GM12873 (cell line): ENCODE measurements around the gene GFM2.

ENCODE experiments used
- CTCF ChIP-seq: IDR thresholded peaks from 2 replicates; pipeline ENCODE4 v1.5.1; 2012; ENCODE audit warnings: low read depth, mild to moderate bottlenecking, moderate library complexity, low read length, control low read depth; ENCODE audit not compliant: insufficient read depth; ENCODE audit errors: missing control alignments

GFM2 gene

GRCh38 chr5:74693191-74693590 lies 73.7 kb downstream of the GFM2 start:
- TF ChIP-seq CTCF, result no peak

GRCh38 chr5:74686962-74687751 lies 79.8 kb downstream of the GFM2 start:
- TF ChIP-seq CTCF, result no peak

GRCh38 chr5:74685979-74686631 lies 80.8 kb downstream of the GFM2 start:
- no peak for TF ChIP-seq CTCF

- no peak for TF ChIP-seq CTCF
These were observed 81.7 kb downstream of the GFM2 start, which contains the start of gene HEXB for GRCh38 chr5:74684900-74685851. Gene HEXB (plus strand): TSS chr5:74685233. CDS start chr5:74685261, 28 bp downstream.

- no peak for TF ChIP-seq CTCF
These were observed 87.0 kb downstream of the GFM2 start for GRCh38 chr5:74679966-74680365.

- TF ChIP-seq CTCF, result no peak
These were observed 93.7 kb downstream of the GFM2 start for GRCh38 chr5:74673011-74673790.
